ENCODE data around the gene PSAP. TPM values are rescaled to one million over a fixed set of nuclear protein-coding genes. Genes with fewer than 3 reads are reported as not detected.
A peak's percentile ranks its signal among the peaks of the same experiment; 100 is the strongest.

The PSAP gene
- total RNA-seq, 1 experiment from 2014 or later, result 155 TPM

DNA sequence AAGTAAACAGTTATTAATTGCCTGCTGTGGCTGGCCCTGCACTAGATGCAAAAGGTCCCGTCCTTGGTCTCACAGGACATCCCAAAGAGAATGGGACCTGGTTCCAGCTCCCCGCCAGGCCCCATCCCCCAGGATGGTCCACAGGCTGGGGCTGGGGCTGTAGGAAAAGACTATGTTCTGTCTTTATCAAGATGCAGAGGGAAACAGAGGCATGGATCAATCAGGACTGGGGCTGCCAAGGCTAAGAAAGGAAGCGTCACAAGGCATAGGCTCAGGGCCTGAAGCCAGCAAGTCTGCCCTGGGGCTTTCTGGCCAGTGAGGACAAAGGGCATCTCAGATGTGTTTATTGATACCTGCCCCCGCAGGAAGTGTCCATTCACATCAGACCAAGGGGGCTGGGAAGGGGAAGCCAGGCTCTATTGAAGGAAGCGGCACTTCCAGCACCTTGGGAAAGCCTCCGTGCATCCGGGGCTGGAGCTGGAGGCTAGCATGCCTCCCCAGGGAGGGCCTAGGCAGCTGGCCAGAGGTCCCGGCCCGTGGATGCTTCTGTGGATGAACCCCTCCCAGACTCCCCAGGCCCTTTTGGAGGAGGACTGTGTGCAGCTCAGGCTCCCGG is 83.5 kb downstream of the PSAP start:
- no peak for DNase-seq (ENCODE audit: low read depth)

DNA sequence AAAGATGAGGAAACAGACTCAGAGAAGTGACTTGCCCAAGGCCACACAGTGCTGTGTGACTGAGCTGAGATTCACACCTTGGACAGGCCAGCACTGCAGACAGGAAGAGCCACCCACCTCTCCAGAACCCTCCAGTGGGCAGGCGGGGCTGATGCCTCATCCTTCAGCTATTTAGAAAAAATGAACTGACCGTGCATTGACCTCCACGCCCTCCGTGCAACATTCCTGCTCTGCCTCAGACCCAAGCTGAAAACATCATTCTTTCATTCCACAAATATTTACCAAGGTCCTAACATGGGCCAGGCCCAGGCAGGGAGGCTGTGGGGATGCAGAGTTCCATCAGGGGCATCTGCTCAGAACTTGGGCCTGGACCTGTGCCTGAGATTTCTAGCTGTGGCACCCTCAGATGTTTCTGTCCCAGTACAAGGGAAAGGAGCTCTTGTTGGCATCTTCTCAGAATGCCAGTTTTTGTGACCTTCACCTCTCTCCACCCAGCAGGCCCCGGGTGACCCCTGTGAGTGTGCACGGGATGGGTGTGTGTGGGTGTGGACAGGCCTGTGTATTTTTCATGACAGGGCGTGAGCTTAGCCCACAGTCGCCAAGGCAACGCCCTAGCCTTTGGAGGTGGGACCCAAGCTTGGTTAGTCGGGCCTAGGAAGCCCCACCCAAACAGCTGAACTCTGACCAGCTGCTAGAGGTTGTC is 84.2 kb downstream of the PSAP start:
- DNase-seq (ENCODE audit: low read depth), result peak; percentile 87

Other genes with a start within 250 kb of the PSAP start
- gene C10orf105, start 131.5 kb downstream of the PSAP start, total RNA-seq (2014; rRNA removed; shearing (Covaris generic)), result not detected in 2 replicates
- 1.5 and 1.9 TPM in 2 replicates for gene VSIR, start 77.7 kb downstream of the PSAP start, total RNA-seq (2014; rRNA removed; shearing (Covaris generic))
- 6.8 and 7.5 TPM in 2 replicates for gene CHST3, start 113.1 kb upstream of the PSAP start, total RNA-seq (2014; rRNA removed; shearing (Covaris generic))
- 0.29 TPM in 1 of 2 replicates, not detected in the other for gene SPOCK2, start 237.3 kb upstream of the PSAP start, total RNA-seq (2014; rRNA removed; shearing (Covaris generic))

Data from Daoy (cell line).